ACC112 (cell line): ENCODE measurements around the gene RAB27B.

Experiments used
- H2AFZ ChIP-seq: fragments of 200-600 bp; sonication (generic); one replicate; pipeline ENCODE4 v1.6.0; 2017; ENCODE audit warnings: antibody characterized with exemption, low read length; ENCODE audit not compliant: unreplicated experiment
- H3K27ac ChIP-seq: fragments of 200-600 bp; sonication (generic); 2 replicates; pipeline ENCODE4 v1.5.1; 2014; ENCODE audit warnings: low read depth, mild to moderate bottlenecking, antibody characterized with exemption, low read length, moderate library complexity
- H3K27me3 ChIP-seq: fragments of 200-600 bp; sonication (generic); 2 replicates; pipeline ENCODE4 v1.6.1; 2014; ENCODE audit warnings: mild to moderate bottlenecking, antibody characterized with exemption, low read length, moderate library complexity, mixed read lengths; ENCODE audit not compliant: insufficient read depth
- H3K36me3 ChIP-seq: fragments of 200-600 bp; sonication (generic); 2 replicates; pipeline ENCODE4 v1.6.1; 2016; ENCODE audit warnings: mild to moderate bottlenecking, antibody characterized with exemption, low read length, moderate library complexity, mixed read lengths; ENCODE audit not compliant: insufficient read depth
- H3K4me1 ChIP-seq: fragments of 200-600 bp; sonication (generic); one replicate; pipeline ENCODE4 v1.6.1; 2016; ENCODE audit warnings: low read length, mixed read lengths; ENCODE audit not compliant: insufficient read depth, unreplicated experiment, control insufficient read depth
- H3K4me3 ChIP-seq: fragments of 200-600 bp; sonication (generic); 2 replicates; pipeline ENCODE4 v1.5.1; 2014; ENCODE audit warnings: mild to moderate bottlenecking, low read depth, low read length
- H3K79me2 ChIP-seq: fragments of 200-600 bp; sonication (generic); one replicate; pipeline ENCODE4 v1.6.0; 2016; ENCODE audit warnings: low read length; ENCODE audit not compliant: control insufficient read depth, unreplicated experiment, insufficient read depth

RAB27B gene

DNA sequence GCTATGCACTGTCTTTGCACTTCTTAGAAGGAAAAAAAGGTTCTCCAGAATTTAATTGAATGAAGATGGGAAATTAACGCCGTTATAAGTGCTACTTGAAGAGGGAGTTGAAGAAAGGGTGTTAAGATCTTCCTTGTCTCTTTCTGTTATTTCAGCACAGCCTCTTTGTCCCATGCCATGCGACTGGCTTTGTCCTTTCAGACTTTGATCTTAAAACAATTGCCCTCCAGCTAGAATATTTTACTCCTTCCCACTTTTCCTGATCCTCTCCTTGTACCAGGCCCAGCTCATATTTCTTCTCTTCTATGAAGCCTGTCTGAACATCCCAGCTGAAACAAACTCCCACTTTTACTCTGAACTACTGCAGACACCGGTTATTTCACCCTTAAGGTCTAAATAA is 51.4 kb downstream of the RAB27B start:
- H3K27me3 ChIP-seq: no peaks in the 10 kb centered on the region
- H3K79me2 ChIP-seq: no peaks in the 10 kb centered on the region
- peaks cover 13% of the 10 kb centered on the region for H3K4me1 ChIP-seq
- no peak overlapping the region for H3K4me3 ChIP-seq
- no peak overlapping the region for H2AFZ ChIP-seq
- H3K27ac ChIP-seq: no peak overlapping the region
- H3K36me3 ChIP-seq: peaks cover 30% of the 10 kb centered on the region

DNA sequence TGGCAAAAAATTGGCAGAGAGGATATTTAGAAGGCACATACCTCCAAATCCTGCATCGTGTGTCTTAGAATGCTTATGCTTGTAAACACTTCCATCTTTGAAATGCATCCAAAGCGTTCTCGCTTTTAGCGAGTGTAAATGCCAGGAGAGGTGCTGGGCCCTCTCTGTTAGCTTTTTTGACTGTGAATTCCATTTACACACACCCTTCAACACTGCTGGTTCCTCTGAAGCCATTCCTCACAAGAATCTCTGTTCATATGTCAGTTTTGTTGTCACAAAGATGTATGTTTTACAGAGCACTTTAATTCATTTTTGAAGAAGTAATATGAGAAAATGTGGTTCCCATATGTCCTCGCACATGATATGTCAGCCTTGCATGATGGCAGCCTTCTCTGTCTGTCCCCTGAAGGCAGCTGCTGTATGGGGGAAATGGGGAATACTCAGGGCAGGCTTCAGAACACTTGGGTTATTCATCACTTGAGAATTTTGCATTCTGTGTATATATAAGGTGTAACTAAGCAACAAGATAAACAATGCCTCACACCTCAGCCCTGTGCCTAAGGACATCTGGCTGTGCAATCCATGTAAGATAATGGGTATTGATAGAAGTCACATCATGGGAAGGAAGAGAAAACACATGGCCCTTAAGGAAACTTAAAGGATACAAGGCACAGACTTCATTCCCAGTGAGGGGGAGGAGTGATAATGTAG is 52.3 kb downstream of the RAB27B start:
- Histone ChIP-seq H2AFZ (no peak overlapping the region), H3K27ac (peak overlapping the region; percentile 22; the same call in 1 of the 2 replicates), H3K79me2 (no peaks in the 10 kb centered on the region), H3K27me3 (no peaks in the 10 kb centered on the region), H3K4me1 (peaks cover 13% of the 10 kb centered on the region), H3K36me3 (peaks cover 39% of the 10 kb centered on the region), H3K4me3 (no peak overlapping the region)

DNA sequence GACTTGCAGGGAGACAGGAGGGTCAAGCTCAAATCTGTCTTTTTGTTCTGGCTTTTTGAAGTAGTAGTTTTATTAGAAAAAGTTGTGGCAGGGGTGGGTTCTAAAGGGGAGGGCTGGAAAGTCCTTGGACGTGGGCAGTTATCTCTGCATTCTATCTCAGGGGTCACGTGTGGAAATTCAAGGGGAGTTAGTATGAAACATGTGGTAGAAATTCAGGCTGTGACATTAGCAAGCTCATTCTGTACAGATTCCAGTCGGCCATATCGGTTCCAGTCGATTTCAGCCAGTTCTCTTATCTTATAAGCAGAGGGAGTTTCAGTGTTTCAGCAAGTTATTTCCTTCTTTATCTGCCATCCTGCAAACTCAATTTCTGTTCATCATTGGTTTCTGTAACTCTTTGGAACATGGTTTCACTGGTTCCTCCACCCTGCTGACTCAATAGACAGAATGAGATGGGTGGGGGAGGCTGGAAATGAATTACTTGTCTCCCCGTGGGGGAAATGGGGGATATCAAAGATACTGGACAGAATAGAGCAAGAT is 53.0 kb downstream of the RAB27B start:
- Histone ChIP-seq H3K36me3 (peaks cover 45% of the 10 kb centered on the region), H3K4me3 (no peak overlapping the region), H3K27me3 (no peaks in the 10 kb centered on the region), H3K79me2 (no peaks in the 10 kb centered on the region), H3K27ac (peak overlapping the region; percentile 22; the same call in 1 of the 2 replicates), H3K4me1 (peaks cover 13% of the 10 kb centered on the region), H2AFZ (no peak overlapping the region)

DNA sequence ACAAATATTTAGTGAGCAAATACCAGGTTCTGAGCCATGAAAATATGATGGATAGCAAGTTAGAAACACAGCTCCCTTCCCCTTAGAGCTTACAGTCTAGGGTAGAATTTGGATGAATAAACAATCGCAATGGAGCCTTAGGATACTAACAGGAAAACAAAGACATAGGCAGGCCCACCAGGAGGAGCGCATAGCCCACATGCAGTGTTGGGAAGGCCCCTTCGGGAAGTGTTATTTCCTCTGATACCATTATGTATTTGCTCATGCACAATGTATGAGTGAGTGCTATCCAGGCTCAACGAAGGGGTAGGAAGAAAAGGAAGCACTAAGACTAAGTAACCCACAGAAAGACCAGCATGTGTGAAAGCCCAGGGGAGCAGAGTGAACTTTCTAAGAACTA is 54.0 kb downstream of the RAB27B start:
- Histone ChIP-seq H3K36me3 (peaks cover 45% of the 10 kb centered on the region), H3K4me1 (peaks cover 13% of the 10 kb centered on the region), H3K4me3 (no peak overlapping the region), H3K27me3 (no peaks in the 10 kb centered on the region), H2AFZ (no peak overlapping the region), H3K79me2 (no peaks in the 10 kb centered on the region), H3K27ac (no peak overlapping the region)

DNA sequence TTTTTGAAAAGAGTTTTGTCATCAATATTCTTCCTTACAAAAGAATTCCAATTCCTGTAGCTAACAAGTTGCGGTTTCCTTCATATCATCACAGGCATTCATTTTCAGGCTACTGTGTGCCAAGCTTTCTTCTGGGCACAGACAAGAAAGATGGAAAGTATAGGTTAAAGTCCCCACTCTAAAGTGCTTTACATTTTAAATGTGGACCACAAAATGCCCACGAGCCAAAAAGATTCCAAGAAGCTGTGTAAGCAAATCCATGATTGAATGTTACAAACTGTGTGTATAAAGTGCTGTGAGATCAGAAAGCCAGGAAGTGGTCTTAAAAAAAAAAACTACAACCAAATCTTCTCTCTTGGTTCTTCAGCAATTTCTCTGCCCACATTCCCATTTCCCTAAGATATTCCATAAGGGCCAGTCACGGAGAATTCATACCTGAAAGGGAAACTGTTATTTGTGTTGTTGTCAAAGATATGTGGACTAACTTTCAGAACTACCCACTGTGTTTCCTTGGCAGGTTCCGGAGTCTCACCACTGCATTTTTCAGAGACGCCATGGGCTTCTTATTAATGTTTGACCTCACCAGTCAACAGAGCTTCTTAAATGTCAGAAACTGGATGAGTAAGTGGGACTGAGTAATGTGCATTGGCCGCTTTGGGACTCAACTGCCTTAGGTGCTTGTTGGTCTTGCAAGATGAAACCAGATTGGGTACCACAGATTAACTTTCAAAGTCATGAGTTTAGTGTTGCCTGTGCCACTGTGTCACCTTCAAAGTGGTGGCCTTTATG is 55.7 kb downstream of the RAB27B start:
- Histone ChIP-seq H3K4me3 (no peak overlapping the region), H3K27ac (no peak overlapping the region), H3K36me3 (peaks cover 51% of the 10 kb centered on the region), H2AFZ (no peak overlapping the region), H3K4me1 (peaks cover 22% of the 10 kb centered on the region), H3K27me3 (no peaks in the 10 kb centered on the region), H3K79me2 (no peaks in the 10 kb centered on the region)

DNA sequence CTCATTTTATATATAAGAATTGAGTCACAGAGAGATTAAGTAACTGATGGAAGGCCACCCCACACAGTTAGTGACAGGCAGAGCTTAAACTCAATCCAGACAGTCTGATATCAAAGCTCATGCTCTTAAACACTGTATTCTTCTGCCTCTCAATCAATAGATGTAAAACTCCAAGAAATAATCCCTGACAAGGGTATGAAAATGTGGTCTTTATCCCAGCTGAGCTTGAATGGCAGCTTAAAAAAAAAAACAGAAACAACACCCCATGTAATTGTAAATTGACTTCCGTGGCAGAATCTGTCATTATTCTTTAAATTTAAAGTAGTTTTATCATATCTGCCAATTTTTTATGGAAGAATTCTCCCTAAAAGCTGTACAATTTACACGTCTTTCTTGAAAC is 60.1 kb downstream of the RAB27B start:
- H3K27me3 ChIP-seq: no peaks in the 10 kb centered on the region
- H3K4me3 ChIP-seq: no peak overlapping the region
- no peaks in the 10 kb centered on the region for H3K79me2 ChIP-seq
- H2AFZ ChIP-seq: no peak overlapping the region
- peaks cover 61% of the 10 kb centered on the region for H3K36me3 ChIP-seq
- peak overlapping the region; percentile 49 for H3K27ac ChIP-seq
- H3K4me1 ChIP-seq: peaks cover 14% of the 10 kb centered on the region

DNA sequence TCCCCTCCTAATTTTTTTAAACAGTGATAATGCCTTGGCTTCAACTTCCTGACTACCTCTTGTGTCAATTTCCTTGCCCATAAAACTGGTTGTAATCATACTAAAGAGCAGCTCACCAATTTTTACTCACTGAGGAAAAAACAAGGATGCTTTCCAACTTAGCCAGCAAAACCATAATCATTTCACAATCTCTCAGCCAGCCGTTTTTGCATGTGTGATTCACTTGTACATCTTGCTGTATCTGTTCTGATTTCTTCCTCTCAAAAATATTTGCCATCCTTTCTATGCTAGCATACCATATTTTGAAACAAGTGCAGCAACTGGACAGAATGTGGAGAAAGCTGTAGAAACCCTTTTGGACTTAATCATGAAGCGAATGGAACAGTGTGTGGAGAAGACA is 60.7 kb downstream of the RAB27B start:
- Histone ChIP-seq H2AFZ (no peak overlapping the region), H3K27me3 (no peaks in the 10 kb centered on the region), H3K36me3 (peaks cover 58% of the 10 kb centered on the region), H3K4me3 (no peak overlapping the region), H3K4me1 (peaks cover 14% of the 10 kb centered on the region), H3K79me2 (no peaks in the 10 kb centered on the region), H3K27ac (peak overlapping the region; percentile 49)

DNA sequence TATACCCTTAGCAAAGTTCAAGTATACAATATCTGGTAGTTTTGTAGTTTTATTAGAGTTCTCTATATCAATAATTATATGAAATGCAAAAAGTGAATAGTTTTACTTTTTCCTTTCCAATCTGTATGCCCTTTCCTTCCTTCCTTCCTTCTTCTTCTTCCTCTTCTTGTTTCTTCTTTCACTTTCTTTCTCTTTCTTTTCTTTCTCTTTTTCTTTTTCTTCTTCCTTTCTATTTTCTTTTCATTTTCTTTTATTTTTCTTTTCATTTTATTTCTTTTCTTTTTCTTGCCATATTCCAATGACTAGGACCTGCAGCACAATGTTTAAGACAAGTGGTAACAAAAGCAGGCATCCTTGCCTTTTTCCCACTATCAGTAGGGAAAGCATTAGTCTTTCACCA is 71.2 kb downstream of the RAB27B start:
- Histone ChIP-seq H2AFZ (no peak overlapping the region), H3K27me3 (no peaks in the 10 kb centered on the region), H3K79me2 (no peaks in the 10 kb centered on the region), H3K36me3 (no peaks in the 10 kb centered on the region), H3K4me3 (no peak overlapping the region), H3K4me1 (no peaks in the 10 kb centered on the region), H3K27ac (no peak overlapping the region)

DNA sequence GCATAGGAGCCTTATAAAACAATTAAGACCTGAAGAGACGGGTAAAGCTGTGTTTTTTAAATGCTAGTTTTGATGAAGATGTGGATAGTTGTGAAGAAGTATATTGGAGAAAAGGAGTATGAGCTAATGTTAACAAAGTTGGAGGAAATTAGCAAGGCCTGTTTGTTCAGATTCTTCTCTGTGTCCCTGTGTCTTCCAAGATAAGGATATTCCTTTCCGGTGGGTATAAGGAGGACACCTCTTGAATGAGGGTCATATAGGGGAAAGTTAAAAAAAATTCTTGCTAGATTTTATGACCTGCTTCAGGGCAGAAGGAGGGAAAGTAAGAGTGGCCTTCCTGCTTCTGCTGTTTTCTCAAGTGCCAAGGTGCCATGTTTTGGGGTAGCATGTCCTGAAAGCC is 72.0 kb downstream of the RAB27B start:
- Histone ChIP-seq H3K79me2 (no peaks in the 10 kb centered on the region), H3K4me1 (no peaks in the 10 kb centered on the region), H3K4me3 (no peak overlapping the region), H3K36me3 (no peaks in the 10 kb centered on the region), H3K27ac (no peak overlapping the region), H3K27me3 (no peaks in the 10 kb centered on the region), H2AFZ (no peak overlapping the region)

DNA sequence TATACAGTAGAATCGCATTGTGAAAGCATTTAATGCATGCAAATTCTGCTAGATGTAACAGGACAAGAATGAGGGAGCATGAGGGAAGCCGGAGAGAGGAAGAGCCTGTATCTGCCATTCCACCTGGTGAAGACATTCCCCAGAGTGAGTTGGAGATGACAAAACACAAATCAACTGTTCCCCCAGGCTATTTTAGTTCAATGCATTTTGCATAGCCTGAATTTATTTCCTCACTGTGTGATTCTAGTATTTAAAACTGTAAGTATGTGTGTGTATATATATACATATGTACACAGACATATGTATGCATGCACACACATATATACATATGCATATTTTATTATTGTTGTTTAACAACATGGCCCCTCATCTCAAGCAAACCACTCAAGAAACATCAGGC is 76.3 kb downstream of the RAB27B start:
- Histone ChIP-seq H3K4me1 (no peaks in the 10 kb centered on the region), H3K79me2 (no peaks in the 10 kb centered on the region), H3K27me3 (no peaks in the 10 kb centered on the region), H3K4me3 (no peak overlapping the region), H3K27ac (no peak overlapping the region), H3K36me3 (no peaks in the 10 kb centered on the region), H2AFZ (no peak overlapping the region)

DNA sequence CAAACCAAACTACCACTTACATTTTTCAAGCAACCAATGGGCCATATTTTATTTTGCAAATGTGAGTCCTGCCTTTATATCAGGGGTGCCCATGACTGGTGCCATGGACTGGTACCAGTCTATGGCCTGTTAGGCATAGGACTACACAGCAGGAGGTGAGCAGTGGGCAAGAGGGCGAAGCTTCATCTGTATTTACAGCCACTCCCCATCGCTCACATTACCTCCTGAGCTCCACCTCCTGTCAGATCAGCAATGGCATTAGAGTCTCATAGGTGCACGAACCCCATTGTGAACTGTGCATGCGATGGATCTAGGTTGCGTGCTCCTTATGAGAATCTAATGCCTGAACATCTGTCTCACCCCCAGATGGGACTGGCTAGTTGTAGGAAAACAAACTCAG is 77.4 kb downstream of the RAB27B start:
- no peaks in the 10 kb centered on the region for H3K36me3 ChIP-seq
- H3K4me1 ChIP-seq: no peaks in the 10 kb centered on the region
- H2AFZ ChIP-seq: no peak overlapping the region
- H3K27me3 ChIP-seq: no peaks in the 10 kb centered on the region
- H3K4me3 ChIP-seq: no peak overlapping the region
- no peaks in the 10 kb centered on the region for H3K79me2 ChIP-seq
- H3K27ac ChIP-seq: no peak overlapping the region
